Measurements from ENCODE around the gene TMEM26. TPM values are rescaled to one million over a fixed set of nuclear protein-coding genes. Genes with fewer than 3 reads are reported as not detected.

Gene TMEM26
- total RNA-seq, 1 donor from 2014 or later, result 3.4 TPM

Other genes starting within 250 kb of the TMEM26 start
- not detected in 2 replicates for gene CABCOCO1, start 209.5 kb upstream of the TMEM26 start, total RNA-seq (ENCODE audit: low replicate concordance)